ENCODE measurements around the gene ATP5MG. TPM values are rescaled to one million over a fixed set of nuclear protein-coding genes. Genes with fewer than 3 reads are reported as not detected.

Gene ATP5MG
- total and polyA plus RNA-seq, 2 donors (not counting 1 experiment from before 2014, with no cell fraction given) = 118 to 142 TPM

- peaks cover 41% of the 10 kb centered on the region for H4K20me1 ChIP-seq (ENCODE audit: control insufficient read depth, insufficient read depth, low read length, poor library complexity, severe bottlenecking)
- WGBS (ENCODE audit: insufficient coverage) = under 1% methylated on average over 75 of the region's 83 CpGs
- TF ChIP-seq EZH2 (IDR thresholded peaks at IDR 0.05; ENCODE audit: borderline replicate concordance, insufficient read depth, low read depth, low read length, poor library complexity, severe bottlenecking) = no peak
- TF ChIP-seq CTCF (IDR thresholded peaks at IDR 0.05) = no peak
- no peaks in the 10 kb centered on the region for H3K27me3 ChIP-seq (replicated peaks in 1 of 4; ENCODE audit: control extremely low read depth in 1 of 4, control insufficient read depth in 3 of 4, insufficient read depth in 4 of 4, low read length in 3 of 4)
- intact Hi-C loops (cut with micrococcal nuclease) = loop anchor here (1.0 to 10.0 kb wide), 9 partner anchors 7 to 619 kb away; partner anchors contain the start of genes ARCN1, ATP5MG, DDX6 and MPZL3
- Mint-ChIP-seq H3K4me3 (peak within 1 kb of the TSS; percentile 97), H3K4me1 (peaks cover 42% of the 10 kb centered on the region), H3K9me3 (ENCODE audit: insufficient read depth) (no peaks in the 10 kb centered on the region), H3K27me3 (no peaks in the 10 kb centered on the region), H3K27ac (peak within 1 kb of the TSS; percentile 99)
- H3K79me2 ChIP-seq (ENCODE audit: control insufficient read depth, insufficient read depth, low read length) = peaks cover 45% of the 10 kb centered on the region
- DNase-seq (peak; percentile 98), ATAC-seq (ENCODE audit: low read depth) (peak; percentile 67)
- peak within 1 kb of the TSS; percentile 83 to 94 for H3K27ac ChIP-seq (ENCODE audit: low read length in 2 of 2)
- H2AFZ ChIP-seq (ENCODE audit: insufficient read depth, low read depth, low read length, poor library complexity, severe bottlenecking) = peak within 1 kb of the TSS; percentile 94
- peaks cover 24 to 31% of the 10 kb centered on the region in 2 donors for H3K4me1 ChIP-seq (ENCODE audit: control insufficient read depth in 2 of 2, insufficient read depth in 2 of 2, low read length in 2 of 2)
- POLR2A ChIA-PET = interaction anchor here (0.6 to 2.5 kb wide), 10 partner anchors 8 to 649 kb away, joined by 3 to 28 read pairs (median 3); partner anchors contain the start of genes ARCN1, ATP5MG, HMBS and RPS25
- CTCF ChIA-PET = interaction anchor here (0.8 to 2.6 kb wide), 4 partner anchors 8 to 94 kb away, joined by 3 to 11 read pairs (median 6); partner anchors contain the start of gene ATP5MG
- H3K4me2 ChIP-seq (replicated peaks; ENCODE audit: low read depth, low read length, poor library complexity, severe bottlenecking) = peak within 1 kb of the TSS; percentile 95
- H3K9ac ChIP-seq (ENCODE audit: low read length) = peak within 1 kb of the TSS; percentile 77
- peak within 1 kb of the TSS; percentile 80 to 93 (median 87) for H3K4me3 ChIP-seq (ENCODE audit: control extremely low read depth in 1 of 5, extremely low read depth in 1 of 5, insufficient read depth in 1 of 5, low read depth in 2 of 5, low read length in 4 of 5)
- no peaks in the 10 kb centered on the region for H3K9me3 ChIP-seq (ENCODE audit: control extremely low read depth in 1 of 3, control insufficient read depth in 2 of 3, insufficient read depth in 1 of 3, low read length in 2 of 3)
- peaks cover 0 to 7% of the 10 kb centered on the region in 2 experiments for H3K36me3 ChIP-seq (replicated peaks in 1 of 2; ENCODE audit: control extremely low read depth in 1 of 2, control insufficient read depth in 1 of 2, extremely low read depth in 1 of 2, insufficient read depth in 2 of 2, low read length in 1 of 2)
Observed at GRCh38 chr11:118435893-118436624, 34.7 kb downstream of the ATP5MG start, which contains the start of gene KMT2A. TSS of gene KMT2A (plus strand) at chr11:118436492. CDS start at chr11:118436513, 21 bp downstream.
